Mesenteric fat pad (tissue), 1 donor: ENCODE data around the gene ZNF567. TPM values are rescaled to one million over a fixed set of nuclear protein-coding genes. Genes with fewer than 3 reads are reported as not detected.
"Not testable (repeated sequence)": the region's sequence is repeated elsewhere in the genome, so short reads cannot be mapped to it uniquely, and the experiment has no call there.

ENCODE experiments used
- DNase-seq: peaks from one replicate; pipeline ENCODE4 v3.0.0-alpha.2; 2020; ENCODE audit warnings: low spot score
- long read RNA-seq: library from polyadenylated mRNA; unstranded; transcript quantifications from one replicate; pipeline ENCODE4 v2.0.0, GENCODE V29; 2020
- total RNA-seq: library from RNA; stranded (reverse); fragmentation: NEBNext Ultra II Directional; extraction: Animal tissue kit (Norgen Biotek cat#: 25700); gene quantifications from one replicate; pipeline ENCODE4 v1.2.1, GENCODE V29; 2021
- donor health status: DM: yes; HTN: yes; CAD: no.

Gene ZNF567
- total RNA-seq = 5.3 TPM
- long read RNA-seq, partial matches to known transcripts = 0 of 1 reads
- long read RNA-seq, other reads (novel, unspliced or antisense) = 1 of 1 reads

DNA sequence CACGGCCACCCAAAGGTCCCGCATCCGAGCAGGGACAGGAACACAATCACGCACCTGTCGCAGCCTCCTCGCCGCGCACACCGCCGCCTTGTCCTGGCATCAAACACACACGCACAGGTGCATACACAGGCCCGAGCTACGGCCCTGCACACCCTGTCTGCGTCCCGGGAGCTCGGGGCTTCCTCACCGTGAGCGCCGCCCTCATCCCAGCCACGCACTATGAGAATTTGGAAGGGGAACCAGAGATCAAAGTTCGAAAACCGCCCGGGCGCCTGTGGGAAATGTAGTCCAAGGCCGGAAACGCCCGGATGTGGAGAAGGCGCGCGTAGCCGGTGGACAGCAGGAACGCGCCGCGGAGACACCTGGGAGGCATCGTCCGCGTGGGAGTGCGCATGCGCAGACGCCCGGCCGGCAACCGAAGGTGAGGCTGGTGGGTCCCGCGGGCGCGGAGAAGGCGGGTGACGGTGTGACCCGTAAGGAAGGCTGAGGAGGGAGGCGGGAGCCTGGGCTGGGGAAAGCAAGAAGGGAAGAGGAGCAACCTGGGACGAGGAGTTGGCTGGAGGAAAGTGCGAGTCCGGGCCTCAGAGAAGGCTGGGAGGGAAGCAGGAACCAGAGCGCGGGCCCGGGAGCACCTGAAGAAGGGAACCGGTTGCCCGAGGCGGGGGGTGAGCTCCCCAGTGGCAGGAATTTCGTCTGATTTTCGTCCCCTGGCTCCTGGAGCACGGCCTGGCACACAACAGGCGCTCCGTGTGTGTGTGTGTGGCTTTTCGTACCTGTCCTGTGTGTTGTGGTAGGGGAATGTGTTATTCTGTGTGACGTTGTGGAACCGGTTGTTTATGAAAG lies at the start of gene ZNF567:
Gene ZNF567 (plus strand): TSS at position 399 of the 843 bp plus-strand sequence. CDS start 7,256 bp downstream, outside the sequence.
- peak; percentile 99 for DNase-seq

DNA sequence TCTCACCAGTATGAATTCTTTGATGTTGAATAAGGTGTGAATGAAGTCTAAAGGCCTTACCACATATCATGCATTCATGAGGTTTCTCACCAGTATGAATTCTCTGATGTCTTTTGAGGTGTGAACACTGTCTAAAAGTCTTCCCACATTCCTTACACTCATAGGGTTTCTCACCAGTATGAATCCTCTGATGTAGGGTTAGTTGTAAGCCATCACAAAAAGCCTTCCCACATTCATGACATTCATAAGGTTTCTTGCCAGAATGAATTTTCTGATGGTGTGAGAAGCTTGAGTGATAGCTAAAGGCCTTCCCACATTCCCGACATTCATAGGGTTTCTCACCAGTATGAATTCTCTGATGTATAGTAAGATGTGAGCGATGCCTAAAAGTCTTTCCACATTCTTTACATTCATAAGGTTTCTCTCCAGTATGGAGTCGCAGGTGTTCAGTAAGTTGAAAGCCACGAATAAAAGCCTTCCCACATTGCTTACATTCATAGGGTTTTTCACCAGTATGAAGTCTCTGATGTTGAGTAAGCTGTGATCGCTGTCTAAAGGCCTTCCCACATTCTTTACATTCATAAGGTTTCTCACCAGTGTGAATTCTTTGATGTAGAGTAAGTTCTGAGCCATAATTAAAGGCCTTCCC lies 48.4 kb upstream of the ZNF567 start:
- no peak for DNase-seq

DNA sequence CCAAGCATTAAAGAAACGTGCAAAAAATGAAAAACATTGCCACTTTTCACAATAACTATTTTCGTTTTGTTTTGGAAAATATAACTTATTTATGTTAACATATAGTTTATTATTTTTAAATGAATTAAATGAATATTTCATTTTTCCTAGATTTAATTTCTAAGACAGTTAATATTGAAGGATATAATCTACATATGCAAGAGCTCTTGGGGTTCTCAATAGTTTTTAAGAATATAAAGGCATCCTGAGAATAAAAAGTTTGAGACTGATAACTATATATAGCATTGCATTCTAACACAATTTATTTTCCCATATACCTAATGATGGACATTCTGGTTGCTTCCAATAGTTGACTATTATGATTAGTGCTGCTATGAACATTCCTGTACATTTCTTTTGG lies 40.7 kb upstream of the ZNF567 start:
- DNase-seq = no peak

DNA sequence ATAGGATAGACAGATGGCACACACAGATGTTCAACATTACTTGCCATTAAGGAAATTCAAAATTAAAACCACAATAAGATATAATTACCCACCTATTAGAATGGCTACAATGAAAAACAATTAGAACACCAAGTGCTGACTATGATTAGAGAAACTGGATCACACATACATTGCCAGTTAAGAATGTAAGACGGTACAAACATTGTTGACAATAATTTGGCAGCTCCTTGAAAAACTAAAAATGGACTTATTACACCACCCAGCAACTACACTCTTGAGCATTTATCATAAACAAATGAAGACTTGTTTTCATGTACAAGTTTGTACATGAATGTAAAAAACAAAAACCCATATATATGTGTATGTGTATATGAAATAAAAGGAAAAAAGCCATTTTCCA lies 34.5 kb upstream of the ZNF567 start:
- DNase-seq = no peak

DNA sequence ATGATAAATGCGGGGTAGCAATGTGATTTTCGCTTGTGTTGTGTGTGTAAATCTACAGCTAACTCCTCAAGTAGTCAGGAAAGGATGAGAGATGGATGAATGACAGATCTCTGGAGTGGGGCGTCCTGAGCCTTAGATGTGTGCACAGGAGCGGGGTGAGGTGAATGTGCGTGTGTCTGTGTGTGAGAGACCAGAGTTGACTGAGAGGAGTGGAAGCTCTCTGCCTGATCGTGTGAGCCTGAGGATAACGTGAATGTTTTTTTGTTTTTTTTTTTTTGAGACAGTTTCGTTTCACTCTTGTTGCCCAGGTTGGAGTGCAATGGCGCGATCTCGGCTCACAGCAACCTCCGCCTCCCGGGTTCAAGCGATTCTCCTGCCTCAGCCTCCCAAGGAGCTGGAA lies 21.6 kb upstream of the ZNF567 start:
- no peak for DNase-seq

DNA sequence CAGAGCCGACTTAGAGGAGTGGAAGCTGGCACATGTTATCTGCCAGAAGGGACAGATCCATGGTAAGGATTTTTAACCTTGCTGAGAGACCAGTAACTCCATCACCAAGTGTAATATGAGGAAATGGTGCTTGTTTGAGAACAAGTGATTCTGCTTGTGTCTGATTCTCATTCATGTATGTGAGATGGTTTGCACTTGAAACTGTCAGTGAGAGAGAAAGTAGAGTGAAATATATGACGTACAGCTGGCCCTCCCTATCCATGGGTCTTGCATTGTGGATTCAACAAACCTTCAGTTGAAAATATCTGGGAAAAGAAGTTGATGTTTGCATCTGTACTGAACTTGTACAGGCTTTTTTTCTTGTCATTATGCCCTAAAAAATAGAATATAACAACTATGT lies 18.8 kb upstream of the ZNF567 start:
- no peak for DNase-seq

DNA sequence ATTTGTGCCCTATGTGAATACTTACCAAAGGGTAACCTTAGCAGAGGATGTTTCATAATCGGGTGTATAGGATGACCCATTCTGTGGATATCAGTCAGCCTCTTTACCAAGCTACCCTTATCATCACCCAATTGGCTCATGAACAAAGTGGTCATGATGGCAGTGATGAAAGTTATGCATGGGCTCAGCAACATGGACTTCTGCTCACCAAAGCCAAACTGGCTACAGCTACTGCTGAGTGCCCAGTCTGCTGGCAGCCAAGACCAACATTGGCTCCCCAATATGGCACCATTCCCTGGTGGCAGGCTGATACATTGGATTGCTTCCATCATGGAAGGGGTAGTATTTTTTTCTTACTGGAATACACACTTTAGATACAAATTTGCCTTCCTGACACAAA lies 15.0 kb upstream of the ZNF567 start:
- no peak for DNase-seq

DNA sequence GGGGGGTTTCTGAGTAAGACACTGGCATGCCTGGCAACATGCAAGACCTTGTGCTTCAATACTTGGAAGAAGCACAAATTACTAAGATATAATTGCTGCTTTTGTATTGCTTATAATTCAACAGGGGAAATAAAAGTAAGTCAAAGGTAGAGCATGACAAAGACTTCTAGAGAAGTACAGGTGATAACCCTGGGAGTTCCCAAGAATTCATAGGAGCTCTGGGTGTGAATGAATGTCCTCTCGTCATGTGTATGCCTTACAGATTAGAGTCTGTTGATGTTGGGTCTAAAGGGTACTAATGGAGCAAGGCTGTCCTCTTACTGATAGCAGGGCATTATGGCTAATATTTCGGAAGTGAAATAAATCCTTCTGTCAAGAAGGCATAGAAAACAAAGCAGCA lies 13.2 kb upstream of the ZNF567 start:
- DNase-seq = no peak

DNA sequence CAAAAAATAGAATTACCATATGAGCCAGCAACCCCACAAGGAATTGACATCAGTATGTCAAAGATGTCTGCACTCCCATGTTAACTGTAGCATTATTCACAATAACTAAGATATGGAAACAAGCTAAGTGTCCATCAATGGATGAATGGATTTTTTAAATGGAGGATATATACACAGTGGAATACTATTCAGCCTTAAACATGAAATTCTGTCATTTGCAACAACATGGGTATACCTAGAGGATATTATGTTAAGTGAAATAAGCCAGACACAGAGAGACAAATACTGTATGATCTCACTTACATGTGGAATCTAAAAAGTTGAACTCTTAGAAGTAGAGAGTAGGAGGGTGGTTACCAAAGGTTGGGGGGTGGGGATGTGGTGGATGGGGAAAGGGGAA lies 8.0 kb upstream of the ZNF567 start:
- DNase-seq = no peak

DNA sequence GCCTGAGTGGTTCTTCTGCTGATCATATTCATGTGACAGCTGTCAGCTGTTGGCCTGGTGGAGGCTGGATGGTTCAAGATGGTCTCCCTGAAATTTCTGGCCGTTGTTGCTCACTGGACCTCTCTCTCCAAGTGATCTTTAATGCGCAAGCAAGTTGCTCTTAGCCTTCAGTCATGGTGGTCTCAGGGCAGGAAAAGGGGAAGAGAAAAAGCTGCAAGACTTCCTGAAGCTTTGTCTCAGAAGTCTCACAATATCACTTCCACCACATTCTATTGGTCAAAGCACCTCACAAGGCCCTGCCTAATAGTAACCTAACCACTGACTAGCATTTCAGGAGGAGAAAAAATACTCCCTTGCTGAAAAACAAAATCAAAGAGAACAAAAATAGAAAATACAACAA lies 1.6 kb upstream of the ZNF567 start:
- DNase-seq = no peak

DNA sequence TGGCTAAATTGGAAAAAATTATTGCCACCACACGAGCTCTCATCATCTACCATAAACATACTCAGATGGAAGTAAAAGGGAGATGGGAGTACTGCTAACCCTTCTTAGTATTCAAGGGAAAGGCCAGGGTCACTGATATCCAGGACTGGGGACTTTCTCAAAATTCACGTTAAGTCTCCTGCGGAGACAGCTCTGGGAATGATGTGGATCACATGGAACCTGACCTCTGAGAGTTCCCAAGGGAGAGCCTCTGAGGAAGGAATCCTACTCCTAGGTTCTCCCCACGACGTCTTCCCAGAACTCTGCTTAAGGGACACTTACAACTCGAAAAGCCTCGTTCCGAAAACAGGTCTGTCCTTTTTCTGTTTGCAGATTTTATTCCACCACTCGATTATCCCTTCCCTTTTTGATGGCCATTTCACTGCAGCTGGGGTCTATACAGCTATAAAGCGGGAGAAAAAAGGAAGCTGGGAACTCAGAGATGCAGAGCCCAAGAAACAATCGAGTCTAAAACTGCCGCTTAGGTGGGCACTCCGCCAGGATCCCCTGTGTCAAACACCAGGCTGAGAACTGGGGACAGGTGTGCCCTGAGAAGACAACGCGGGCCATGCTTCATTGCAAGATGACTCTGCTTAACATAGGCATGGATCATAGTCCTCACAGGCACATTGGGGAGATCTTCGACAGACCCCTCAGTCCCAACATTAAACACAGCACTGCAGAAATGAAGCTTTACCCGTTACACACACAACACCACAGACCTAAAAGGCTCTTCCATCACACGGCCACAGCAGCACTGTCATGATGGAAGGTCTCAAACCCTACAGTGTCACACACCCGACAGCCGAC lies 823 bp upstream of the ZNF567 start:
- no peak for DNase-seq

DNA sequence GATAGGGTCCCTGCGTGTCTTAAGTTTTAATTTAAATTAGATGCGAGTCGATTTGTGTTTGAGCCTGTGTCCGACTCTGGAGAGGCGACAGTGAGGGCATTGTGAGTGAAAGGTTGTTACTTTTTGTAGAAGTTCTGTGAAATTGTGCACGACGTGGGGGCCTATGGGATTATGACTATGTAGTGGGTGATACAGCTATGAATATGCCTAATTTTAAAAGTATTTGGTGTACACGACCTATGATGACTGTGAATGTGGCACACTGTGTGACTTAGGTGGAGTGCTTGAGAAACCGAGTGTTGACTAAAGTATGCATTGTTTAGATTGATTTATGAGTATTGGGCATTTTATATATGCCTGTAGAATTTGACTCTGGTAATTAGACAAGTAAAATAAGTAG lies 646 bp downstream of the ZNF567 start:
- no peak for DNase-seq

DNA sequence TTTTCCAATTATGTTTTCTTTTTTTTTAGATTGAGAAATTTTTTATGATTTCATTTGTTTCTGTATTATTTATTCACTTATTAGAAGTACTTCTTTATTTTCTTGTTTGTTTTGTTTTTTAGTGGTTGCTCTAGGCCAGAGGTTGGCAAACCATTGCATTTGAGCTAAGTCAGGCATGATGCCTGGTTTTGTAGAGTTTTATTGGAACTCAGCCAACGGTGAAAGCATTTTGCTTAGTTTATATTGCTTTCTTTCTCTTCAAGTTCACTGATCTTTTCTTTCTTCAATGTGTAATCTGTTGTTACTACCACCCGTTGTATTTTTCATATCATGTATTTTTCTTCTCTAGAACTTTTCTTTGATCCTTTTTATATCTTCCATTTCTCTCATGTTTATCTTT lies 19.7 kb downstream of the ZNF567 start:
- DNase-seq = no peak

DNA sequence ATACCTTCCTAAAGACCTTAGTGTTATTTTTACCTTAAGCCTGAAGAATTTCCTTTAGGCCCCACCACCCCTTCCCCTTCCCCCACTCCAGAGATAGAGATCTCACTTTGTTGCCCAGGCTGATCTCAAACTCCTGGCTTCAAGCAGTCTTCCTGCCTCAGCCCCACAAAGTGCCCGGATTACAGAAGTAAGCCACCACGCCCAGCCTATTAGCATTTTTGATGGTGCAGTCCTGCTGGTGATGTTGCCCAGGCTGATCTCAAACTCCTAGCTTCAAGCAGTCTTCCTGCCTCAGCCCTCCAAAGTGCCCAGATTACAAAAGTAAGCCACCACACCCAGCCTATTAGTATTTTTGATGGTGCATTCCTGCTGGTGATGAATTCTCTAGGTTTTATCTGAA lies 22.0 kb downstream of the ZNF567 start:
- no peak for DNase-seq

DNA sequence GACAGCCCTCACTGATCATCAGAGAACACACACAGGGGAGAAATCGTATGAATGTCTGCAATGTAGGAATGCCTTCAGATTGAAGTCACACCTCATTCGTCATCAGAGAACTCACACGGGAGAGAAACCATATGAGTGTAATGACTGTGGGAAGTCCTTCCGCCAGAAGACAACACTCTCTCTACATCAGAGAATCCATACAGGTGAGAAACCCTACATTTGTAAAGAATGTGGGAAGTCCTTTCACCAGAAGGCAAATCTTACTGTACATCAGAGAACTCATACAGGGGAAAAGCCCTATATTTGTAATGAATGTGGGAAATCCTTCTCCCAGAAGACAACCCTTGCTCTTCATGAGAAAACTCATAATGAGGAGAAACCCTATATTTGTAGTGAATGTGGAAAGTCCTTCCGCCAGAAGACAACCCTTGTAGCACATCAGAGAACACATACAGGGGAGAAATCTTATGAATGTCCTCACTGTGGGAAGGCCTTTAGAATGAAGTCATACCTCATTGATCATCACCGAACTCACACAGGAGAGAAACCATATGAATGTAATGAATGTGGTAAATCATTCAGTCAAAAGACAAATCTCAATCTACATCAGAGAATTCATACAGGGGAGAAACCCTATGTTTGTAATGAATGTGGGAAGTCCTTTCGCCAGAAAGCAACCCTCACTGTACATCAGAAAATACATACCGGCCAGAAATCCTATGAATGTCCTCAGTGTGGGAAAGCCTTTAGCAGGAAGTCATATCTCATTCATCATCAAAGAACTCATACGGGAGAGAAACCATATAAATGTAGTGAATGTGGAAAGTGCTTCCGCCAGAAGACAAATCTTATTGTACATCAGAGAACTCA lies 32.5 kb downstream of the ZNF567 start:
- no peak for DNase-seq

DNA sequence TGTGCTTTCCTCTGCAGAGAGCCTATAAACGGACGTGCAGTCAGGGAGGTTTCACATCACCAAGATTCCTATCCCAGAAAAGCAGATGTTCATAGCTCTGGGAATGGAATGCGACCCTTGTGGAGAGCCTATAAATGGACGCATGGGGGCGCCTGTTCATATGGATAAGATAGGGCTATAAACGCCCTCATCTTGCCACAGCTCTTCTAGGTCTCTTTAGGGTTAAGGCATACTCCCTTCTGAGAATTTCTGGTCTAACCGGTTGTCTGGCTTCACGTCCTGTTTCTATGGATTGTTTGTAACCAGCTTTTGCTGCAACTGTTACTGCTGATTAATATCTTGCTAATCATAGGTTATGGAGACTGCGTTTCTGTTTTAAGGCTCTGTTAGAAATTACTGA lies 48.8 kb downstream of the ZNF567 start:
- DNase-seq = not testable (repeated sequence)

DNA sequence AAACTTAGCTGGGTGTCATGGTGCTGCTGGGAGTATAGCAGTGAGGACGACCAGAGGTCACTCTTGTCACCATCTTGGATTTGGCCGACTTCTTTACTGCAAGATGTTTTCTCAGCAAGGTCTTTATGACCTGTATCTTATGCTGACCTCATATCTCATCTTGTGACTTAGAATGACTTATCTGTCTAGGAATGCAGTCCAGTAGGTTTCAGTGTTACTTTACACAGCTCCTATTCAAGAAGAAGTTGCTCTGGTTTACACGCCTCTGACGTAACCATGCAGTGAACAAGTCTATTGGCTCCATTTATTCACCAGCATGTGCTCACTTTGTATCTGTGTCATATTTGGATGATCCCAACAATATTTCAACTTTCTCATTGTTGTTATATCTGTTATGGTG lies 58.5 kb downstream of the ZNF567 start:
- no peak for DNase-seq

DNA sequence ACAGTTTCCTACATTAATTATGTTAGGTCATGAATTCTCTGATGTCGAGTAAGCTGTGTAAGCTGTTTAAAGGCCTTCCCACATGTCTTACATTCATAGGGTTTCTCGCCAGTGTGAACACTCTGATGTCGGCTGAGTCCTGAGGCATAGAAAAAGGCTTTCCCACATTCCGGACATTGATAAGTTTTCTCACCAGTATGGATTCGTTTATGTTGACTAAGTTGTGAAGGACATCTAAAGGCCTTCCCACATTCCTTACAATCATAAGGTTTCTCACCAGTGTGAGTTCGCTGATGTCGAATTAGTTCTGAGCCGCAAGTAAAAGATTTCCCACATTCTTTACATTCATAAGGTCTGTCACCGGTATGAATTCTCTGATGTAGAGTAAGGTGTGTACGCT lies 60.3 kb downstream of the ZNF567 start:
- DNase-seq = no peak

DNA sequence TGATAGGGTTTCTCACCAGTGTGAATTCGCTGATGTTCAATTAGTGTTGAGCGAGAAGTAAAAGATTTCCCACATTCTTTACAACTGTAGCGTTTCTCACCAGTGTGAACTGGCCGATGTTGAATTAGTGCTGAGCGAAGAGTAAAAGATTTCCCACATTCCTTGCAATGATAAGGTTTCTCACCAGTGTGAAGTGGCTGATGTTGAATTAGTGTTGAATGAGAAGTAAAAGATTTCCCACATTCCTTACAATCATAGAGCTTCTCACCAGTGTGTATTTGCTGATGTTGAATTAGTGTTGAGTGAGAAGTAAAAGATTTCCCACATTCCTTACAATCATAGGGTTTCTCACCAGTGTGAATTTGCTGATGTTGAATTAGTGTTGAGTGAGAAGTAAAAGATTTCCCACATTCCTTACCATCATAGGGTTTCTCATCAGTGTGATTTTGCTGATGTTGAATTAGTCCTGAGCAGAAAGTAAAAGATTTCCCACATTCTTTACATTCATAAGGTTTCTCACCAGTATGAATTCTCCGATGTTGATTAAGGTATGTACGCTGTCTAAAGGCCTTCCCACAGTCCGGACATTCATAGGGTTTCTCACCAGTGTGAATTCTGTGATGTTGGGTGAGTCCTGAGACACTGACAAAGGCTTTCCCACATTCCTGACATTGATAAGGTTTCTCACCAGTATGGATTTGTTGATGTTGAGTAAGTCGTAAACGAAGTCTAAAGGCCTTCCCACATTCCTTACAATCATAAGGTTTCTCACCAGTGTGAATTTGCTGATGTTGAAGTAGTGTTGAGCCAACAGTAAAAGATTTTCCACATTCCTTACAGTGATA lies 61.2 kb downstream of the ZNF567 start:
- DNase-seq = no peak

DNA sequence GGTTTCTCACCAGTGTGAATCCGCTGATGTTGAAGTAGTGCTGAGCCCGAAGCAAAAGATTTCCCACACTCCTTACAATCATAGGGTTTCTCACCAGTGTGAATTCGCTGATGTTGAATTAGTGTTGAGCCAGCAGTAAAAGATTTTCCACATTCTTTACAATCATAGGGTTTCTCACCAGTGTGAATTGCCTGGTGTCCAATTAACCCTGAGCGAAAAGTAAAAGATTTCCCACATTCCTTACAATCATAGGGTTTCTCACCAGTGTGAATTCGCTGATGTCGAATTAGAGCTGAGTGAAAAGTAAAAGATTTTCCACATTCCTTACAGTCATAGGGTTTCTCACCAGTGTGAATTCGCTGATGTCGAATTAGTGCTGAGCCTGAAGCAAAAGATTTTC lies 62.2 kb downstream of the ZNF567 start:
- DNase-seq = not testable (repeated sequence)
